ENCODE data around the gene STOML1.

Gene STOML1

GRCh38 chr15:74027688-74028087 is 35.6 kb upstream of the STOML1 start:
- Histone ChIP-seq H3K9ac (ENCODE audit: low read depth, low read length, poor library complexity, severe bottlenecking) (no peak overlapping the region), H4K20me1 (ENCODE audit: insufficient read depth, low read length, poor library complexity, severe bottlenecking) (no peaks in the 10 kb centered on the region), H3K79me2 (ENCODE audit: insufficient read depth, low read length) (peaks cover 2% of the 10 kb centered on the region; the same call in 1 of the 2 replicates), H2AFZ (ENCODE audit: low read length) (no peak overlapping the region), H3K9me2 (replicated peaks; ENCODE audit: low read depth, low read length) (no peaks in the 10 kb centered on the region), H3K36me3 (ENCODE audit: insufficient read depth, low read length) (peaks cover 84% of the 10 kb centered on the region; the same call in 1 of the 2 replicates), H3K4me3 (ENCODE audit: low read length, poor library complexity, severe bottlenecking) (no peak overlapping the region), H3K4me2 (ENCODE audit: low read depth, low read length, poor library complexity, severe bottlenecking) (no peak overlapping the region), H3K4me1 (ENCODE audit: insufficient read depth, low read length, poor library complexity, severe bottlenecking) (peaks cover 6% of the 10 kb centered on the region), H3F3A (ENCODE audit: low read depth) (no peaks in the 10 kb centered on the region), H3K27me3 (ENCODE audit: insufficient read depth, low read length, poor library complexity, severe bottlenecking) (no peaks in the 10 kb centered on the region), H3K9me3 (ENCODE audit: insufficient read depth, low read depth, low read length) (no peaks in the 10 kb centered on the region)
- TF ChIP-seq EZH2phosphoT487 (IDR thresholded peaks at IDR 0.05; ENCODE audit: borderline replicate concordance) (no peak), CTCF (conservative IDR thresholded peaks at IDR 0.05; ENCODE audit: low read length) (no peak)

GRCh38 chr15:74025436-74025835 is 33.3 kb upstream of the STOML1 start:
- H4K20me1 ChIP-seq (ENCODE audit: insufficient read depth, low read length, poor library complexity, severe bottlenecking) = peaks cover 9% of the 10 kb centered on the region
- TF ChIP-seq EZH2phosphoT487 (IDR thresholded peaks at IDR 0.05; ENCODE audit: borderline replicate concordance) = no peak
- TF ChIP-seq CTCF (conservative IDR thresholded peaks at IDR 0.05; ENCODE audit: low read length) = no peak
- peaks cover 15% of the 10 kb centered on the region; the same call in 1 of the 2 replicates for H3K79me2 ChIP-seq (ENCODE audit: insufficient read depth, low read length)
- no peaks in the 10 kb centered on the region for H3F3A ChIP-seq (ENCODE audit: low read depth)
- H3K9ac ChIP-seq (ENCODE audit: low read depth, low read length, poor library complexity, severe bottlenecking) = no peak overlapping the region
- no peak overlapping the region for H2AFZ ChIP-seq (ENCODE audit: low read length)
- no peaks in the 10 kb centered on the region for H3K4me1 ChIP-seq (ENCODE audit: insufficient read depth, low read length, poor library complexity, severe bottlenecking)
- H3K4me2 ChIP-seq (ENCODE audit: low read depth, low read length, poor library complexity, severe bottlenecking) = no peak overlapping the region
- peaks cover 83% of the 10 kb centered on the region; the same call in 1 of the 2 replicates for H3K36me3 ChIP-seq (ENCODE audit: insufficient read depth, low read length)
- H3K27me3 ChIP-seq (ENCODE audit: insufficient read depth, low read length, poor library complexity, severe bottlenecking) = no peaks in the 10 kb centered on the region
- H3K9me3 ChIP-seq (ENCODE audit: insufficient read depth, low read depth, low read length) = no peaks in the 10 kb centered on the region
- H3K4me3 ChIP-seq (ENCODE audit: low read length, poor library complexity, severe bottlenecking) = no peak overlapping the region
- no peaks in the 10 kb centered on the region for H3K9me2 ChIP-seq (replicated peaks; ENCODE audit: low read depth, low read length)

GRCh38 chr15:74024687-74025086 is 32.6 kb upstream of the STOML1 start:
- Histone ChIP-seq H2AFZ (ENCODE audit: low read length) (no peak overlapping the region), H3K4me3 (ENCODE audit: low read length, poor library complexity, severe bottlenecking) (no peak overlapping the region), H3F3A (ENCODE audit: low read depth) (no peaks in the 10 kb centered on the region), H3K9ac (ENCODE audit: low read depth, low read length, poor library complexity, severe bottlenecking) (no peak overlapping the region), H3K4me2 (ENCODE audit: low read depth, low read length, poor library complexity, severe bottlenecking) (no peak overlapping the region), H3K9me2 (replicated peaks; ENCODE audit: low read depth, low read length) (no peaks in the 10 kb centered on the region), H3K9me3 (ENCODE audit: insufficient read depth, low read depth, low read length) (no peaks in the 10 kb centered on the region), H3K36me3 (ENCODE audit: insufficient read depth, low read length) (peaks cover 84% of the 10 kb centered on the region; the same call in 1 of the 2 replicates), H4K20me1 (ENCODE audit: insufficient read depth, low read length, poor library complexity, severe bottlenecking) (peaks cover 9% of the 10 kb centered on the region), H3K27me3 (ENCODE audit: insufficient read depth, low read length, poor library complexity, severe bottlenecking) (no peaks in the 10 kb centered on the region), H3K4me1 (ENCODE audit: insufficient read depth, low read length, poor library complexity, severe bottlenecking) (no peaks in the 10 kb centered on the region), H3K79me2 (ENCODE audit: insufficient read depth, low read length) (peaks cover 22% of the 10 kb centered on the region)
- TF ChIP-seq EZH2phosphoT487 (IDR thresholded peaks at IDR 0.05; ENCODE audit: borderline replicate concordance) (no peak), CTCF (conservative IDR thresholded peaks at IDR 0.05; ENCODE audit: low read length) (no peak)
